Measurements from ENCODE around the gene RASD2. TPM values are rescaled to one million over a fixed set of nuclear protein-coding genes. Genes with fewer than 3 reads are reported as not detected.
A peak's percentile ranks its signal among the peaks of the same experiment; 100 is the strongest.

Gene RASD2
- total RNA-seq, 1 experiment from 2014 or later, result 0.59 TPM

DNA sequence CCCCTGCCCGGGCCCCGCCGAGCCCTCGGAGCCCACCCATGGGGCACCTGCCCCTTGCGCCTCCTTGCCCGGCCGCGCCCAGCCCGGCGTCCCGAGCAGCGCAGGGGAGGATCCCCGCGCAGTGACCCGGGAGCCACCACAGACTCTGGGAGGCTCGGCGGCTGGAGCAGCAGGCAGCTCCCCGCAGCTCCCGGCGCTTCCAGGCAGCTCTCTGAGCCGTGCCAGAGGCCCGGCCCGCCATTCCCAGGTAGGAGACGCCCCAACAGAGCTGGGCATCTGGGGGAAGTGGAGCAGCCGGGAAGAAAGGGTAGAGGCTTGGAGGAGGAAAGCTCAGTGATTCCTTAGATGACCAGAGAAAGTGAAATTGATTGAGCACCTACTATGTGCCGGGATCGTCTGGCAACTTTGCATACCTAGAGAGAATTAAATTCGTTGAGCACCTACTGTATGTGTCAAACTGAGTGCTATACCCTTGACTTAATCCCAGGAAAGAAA is 670 bp downstream of the RASD2 start:
- no peak for DNase-seq (ENCODE audit: low spot score)

DNA sequence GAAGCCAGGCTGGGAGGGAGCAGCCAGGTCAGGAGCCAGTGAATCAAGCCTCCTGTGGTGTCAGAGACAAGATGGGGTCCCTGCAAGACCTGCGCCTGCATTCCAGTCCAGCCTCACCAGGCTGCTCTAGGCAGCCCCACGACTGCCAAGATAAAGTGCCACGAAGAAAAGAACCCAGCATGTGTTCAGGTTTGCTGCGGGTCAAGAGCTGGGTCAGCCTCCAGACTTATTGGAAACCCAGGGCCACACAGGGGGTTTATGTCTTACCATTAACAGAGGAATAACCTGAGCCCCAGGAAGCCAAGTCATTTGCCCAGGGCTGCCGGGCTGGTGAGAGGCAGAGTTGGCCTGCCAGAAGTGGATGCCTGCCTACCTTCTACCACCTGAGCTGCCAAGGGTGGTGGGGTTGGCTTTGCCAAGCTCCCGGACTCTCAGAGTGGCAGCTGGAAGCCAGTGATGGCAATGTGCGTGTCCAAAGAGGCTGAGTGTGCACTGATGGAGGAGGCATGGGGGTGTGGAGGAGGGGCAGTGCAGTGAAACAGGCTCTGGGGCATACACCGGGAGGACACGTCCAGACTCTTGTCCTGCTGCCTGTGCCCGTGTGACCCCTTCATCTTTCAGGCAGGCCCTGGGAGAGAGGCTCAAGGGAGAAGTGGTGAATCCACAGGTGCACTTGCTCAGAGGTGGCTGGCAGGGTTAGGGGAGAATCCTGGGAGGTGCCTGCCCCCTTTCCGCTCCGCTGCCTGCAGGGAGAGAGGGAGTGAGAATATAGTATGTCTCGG is 1.7 kb downstream of the RASD2 start:
- DNase-seq (ENCODE audit: low spot score), result no peak

DNA sequence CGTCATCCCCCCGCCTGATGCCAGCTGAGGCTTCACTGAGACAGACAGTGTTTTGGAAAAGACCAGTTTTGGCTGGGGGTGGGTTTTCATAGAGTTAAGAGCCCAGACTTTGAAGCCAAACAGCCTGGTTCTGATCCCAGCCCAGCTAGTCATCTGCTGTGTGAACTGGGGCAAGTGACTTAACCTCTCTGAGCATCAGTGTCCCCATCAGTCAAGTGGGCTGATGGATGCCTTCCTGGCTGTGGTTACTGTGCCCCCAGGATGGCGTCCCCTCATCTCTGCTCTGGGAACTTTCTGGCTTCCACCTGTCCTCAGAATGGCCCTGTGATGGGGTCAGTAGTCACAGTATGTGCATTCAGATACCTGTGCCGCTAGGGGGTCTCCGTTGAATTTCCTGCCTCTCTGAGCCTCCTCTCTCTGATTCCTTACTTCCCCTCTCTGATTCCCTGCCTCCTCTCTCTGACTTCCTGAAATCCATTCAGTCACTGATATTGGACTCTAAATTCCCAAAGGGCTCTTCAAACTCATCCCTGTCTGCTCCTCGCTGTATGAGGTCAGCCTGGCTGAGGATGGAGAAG is 2.4 kb downstream of the RASD2 start:
- DNase-seq (ENCODE audit: low spot score), result no peak

DNA sequence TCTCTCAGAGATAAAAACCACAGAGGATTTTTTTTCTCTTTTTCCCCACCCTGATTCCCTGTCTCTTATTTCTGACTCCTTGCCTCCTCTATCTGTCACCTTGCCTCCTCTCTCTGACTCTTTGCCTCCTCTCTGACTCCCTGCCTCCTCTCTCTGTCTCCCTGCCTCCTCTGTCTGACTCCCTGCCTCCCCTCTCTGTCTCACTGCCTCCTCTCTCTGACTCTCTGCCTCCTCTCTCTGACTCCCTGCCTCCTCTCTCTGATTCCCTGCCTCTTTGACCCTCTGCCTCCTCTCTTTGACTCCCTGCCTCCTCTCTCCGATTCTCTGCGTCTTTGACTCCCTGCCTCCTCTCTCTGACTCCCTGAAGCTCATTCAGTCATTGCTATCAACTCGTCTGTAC is 3.1 kb downstream of the RASD2 start:
- DNase-seq (ENCODE audit: low spot score), result no peak

DNA sequence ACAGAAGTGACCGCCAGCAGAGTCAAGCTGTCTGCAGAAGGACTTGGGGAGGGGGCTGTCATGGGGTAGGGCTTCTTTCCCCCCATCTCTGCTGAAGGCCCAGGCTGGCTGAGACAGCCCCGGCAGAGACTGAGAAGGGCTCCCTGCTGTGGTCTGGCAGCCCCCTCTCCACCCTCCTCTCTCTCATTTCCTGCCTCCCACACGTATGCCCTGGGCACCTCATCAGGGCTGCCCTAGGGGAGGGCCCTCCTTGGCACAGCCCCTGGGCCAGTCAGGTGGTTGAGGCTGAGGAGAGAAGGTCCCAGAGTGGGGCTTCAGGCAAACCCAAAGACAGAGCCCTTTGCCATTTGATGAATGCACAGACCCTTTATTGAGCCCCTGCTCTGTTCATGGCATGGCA is 3.6 kb downstream of the RASD2 start:
- peak; percentile 20 for DNase-seq (ENCODE audit: low spot score)

DNA sequence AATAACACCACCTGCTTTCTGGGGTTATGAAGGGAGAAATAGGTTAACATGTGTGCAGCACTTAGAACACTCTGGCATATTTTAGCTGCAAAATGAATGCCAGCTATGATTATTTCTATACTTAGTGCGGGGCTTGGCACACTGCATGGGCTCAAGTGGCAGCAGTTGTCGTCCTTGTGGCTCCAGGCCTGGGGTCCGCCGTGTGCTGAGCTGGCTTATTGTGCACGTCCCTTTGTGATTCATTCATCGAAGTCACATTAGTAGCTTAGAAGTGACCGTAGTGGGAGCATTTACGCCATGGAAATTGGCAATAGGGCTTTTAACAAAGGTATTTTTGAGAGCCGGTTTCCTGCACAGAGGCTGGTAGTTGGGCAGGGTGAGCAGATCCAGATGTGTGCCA is 4.2 kb downstream of the RASD2 start:
- DNase-seq (ENCODE audit: low spot score), result no peak

DNA sequence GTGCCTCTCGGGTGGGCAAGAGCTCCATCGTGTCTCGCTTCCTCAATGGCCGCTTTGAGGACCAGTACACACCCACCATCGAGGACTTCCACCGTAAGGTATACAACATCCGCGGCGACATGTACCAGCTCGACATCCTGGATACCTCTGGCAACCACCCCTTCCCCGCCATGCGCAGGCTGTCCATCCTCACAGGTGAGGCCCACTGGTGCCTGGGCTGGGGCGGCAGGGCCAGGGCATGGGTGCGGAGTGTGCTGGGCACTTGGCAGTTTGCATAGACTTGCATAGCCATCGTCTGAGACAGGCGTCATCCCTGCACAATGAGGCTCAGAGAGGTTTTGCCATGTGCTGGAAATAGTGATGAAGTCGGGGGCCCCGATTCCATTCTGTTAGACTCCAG is 6.3 kb downstream of the RASD2 start:
- DNase-seq (ENCODE audit: low spot score), result no peak

DNA sequence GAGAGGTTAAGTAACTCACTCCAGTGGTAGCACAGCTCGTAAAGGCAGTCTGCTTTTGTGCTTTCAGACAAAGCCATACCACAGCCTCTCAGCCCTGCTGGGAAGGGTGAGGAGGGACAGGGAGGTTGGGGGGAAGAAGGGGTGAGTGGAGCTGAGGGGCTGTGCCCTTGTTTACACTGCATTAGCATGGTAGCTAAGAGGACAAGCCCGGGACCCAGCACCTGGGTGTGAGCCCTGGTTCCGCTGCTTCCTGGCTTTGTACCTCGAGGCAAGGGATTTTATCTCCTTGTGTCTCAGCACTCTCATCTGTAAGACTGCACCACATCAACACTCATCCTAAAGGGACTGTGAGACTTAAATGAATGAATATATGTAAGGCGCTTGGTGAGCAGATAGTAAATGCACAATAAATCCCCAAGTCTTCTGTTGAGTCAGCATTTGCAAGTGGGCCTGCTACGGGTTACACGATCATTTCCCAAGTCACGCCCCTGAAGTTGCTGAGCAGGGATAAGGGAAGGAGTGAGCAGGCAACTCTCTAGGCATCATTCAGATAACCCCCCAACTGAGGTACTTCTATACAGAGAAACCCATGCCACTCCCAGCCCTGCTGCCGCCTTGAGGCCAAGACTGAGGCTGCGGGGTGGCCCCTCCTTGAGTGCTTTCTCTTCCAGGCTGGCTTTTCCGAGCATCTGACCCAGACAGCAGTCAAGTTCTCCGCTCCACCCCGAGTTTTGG is 7.5 kb downstream of the RASD2 start:
- DNase-seq (ENCODE audit: low spot score), result no peak

DNA sequence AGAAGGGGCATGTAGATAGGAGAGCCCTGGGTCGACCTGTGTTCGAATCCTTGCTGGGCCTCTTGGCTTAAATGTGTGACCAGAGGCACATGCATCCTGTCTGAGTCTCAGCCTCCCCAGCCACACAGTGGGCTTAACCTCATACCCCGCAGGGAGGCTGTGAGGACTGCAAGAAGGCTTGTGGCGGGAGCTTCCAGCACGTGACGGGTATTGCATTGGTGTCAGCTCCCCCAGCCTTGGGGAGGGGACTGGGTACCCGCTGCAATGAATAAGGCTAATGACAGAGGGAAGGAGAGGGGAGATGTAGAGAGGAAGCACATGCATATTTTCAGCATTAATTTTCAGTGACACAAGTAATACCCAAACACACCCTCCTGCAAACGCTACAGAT is 8.1 kb downstream of the RASD2 start:
- DNase-seq (ENCODE audit: low spot score), result no peak

DNA sequence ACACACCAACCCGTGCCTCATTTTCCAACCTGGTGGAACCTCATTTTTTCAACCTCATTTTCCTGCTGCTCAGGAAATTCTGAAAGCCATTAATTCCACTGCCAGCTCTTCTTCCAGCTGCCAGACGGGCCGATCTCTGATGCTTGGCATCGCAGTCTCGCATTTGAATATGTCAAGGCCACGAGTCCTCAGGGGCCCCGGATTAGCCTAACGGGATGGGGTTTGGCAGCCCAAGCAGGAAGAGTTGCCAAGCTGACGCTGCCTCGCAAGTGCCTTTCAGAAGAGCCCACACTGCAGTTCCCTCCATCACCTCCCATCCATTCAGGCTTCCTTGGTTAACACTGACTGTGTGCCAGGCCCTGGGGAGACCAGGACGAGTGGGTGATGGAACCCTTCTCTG is 8.7 kb downstream of the RASD2 start:
- no peak for DNase-seq (ENCODE audit: low spot score)

DNA sequence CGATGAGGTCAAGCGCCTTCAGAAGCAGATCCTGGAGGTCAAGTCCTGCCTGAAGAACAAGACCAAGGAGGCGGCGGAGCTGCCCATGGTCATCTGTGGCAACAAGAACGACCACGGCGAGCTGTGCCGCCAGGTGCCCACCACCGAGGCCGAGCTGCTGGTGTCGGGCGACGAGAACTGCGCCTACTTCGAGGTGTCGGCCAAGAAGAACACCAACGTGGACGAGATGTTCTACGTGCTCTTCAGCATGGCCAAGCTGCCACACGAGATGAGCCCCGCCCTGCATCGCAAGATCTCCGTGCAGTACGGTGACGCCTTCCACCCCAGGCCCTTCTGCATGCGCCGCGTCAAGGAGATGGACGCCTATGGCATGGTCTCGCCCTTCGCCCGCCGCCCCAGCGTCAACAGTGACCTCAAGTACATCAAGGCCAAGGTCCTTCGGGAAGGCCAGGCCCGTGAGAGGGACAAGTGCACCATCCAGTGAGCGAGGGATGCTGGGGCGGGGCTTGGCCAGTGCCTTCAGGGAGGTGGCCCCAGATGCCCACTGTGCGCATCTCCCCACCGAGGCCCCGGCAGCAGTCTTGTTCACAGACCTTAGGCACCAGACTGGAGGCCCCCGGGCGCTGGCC is 11.0 kb downstream of the RASD2 start:
- DNase-seq (ENCODE audit: low spot score), result no peak

DNA sequence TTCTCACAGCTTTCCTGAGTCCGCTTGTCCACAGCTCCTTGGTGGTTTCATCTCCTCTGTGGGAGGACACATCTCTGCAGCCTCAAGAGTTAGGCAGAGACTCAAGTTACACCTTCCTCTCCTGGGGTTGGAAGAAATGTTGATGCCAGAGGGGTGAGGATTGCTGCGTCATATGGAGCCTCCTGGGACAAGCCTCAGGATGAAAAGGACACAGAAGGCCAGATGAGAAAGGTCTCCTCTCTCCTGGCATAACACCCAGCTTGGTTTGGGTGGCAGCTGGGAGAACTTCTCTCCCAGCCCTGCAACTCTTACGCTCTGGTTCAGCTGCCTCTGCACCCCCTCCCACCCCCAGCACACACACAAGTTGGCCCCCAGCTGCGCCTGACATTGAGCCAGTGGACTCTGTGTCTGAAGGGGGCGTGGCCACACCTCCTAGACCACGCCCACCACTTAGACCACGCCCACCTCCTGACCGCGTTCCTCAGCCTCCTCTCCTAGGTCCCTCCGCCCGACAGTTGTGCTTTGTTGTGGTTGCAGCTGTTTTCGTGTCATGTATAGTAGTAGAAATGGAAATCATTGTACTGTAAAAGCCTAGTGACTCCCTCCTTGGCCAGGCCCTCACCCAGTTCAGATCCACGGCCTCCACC is 11.7 kb downstream of the RASD2 start:
- peak; percentile 28 for DNase-seq (ENCODE audit: low spot score)

DNA sequence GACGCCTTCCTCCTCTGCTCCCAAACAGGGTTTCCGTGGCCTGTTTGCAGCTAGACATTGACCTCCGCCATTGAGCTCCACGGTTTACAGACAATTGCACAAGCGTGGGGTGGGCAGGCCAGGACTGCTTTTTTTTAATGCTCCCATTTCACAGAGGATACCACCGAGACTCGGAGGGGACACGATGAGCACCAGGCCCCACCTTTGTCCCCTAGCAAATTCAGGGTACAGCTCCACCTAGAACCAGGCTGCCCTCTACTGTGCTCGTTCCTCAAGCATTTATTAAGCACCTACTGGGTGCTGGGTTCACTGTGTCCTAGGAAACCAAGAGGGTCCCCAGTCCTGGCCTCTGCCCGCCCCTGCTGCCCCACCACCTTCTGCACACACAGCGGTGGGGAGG is 12.2 kb downstream of the RASD2 start:
- DNase-seq (ENCODE audit: low spot score), result no peak

DNA sequence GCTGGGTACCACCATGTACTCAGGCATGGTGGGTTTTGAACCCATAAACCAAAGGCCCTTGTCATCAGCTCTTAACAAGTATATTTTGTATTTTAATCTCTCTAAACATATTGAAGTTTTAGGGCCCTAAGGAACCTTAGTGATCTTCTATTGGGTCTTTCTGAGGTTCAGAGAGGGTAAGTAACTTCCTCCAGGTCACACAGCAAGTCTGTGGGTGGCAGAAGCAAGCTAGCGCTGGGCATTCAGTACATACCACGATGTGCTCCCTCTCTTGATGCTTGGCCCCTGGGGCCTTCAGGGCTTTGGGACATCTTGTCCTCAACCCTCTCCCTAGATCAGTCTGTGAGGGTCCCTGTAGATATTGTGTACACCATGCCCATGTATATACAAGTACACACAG is 12.7 kb downstream of the RASD2 start:
- no peak for DNase-seq (ENCODE audit: low spot score)

DNA sequence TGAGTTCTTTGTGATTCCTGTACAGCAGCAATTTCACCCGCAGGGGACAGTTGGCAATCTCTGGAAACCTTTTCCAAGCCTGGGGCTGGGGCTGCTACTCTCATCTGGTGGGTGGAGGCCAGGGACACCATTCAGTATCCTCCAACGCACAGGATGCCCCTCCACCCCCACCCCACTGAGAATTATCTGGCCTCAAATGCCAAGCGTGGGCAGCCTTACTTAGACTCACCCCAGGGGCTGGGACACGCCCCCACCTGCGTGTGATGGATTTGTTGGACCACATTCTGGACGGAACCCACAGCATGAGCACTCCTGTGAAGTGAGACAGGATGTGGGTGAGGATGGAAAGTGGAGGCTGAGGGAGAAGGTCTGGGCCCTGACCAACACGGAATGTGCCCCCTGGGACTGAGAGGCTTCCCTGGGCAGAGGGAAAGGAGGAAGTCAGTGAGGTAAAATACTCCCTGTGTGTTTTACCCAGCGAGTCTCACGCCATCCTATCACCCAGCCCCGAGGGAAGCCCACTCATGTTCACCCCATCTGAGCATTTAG is 13.7 kb downstream of the RASD2 start:
- no peak for DNase-seq (ENCODE audit: low spot score)

DNA sequence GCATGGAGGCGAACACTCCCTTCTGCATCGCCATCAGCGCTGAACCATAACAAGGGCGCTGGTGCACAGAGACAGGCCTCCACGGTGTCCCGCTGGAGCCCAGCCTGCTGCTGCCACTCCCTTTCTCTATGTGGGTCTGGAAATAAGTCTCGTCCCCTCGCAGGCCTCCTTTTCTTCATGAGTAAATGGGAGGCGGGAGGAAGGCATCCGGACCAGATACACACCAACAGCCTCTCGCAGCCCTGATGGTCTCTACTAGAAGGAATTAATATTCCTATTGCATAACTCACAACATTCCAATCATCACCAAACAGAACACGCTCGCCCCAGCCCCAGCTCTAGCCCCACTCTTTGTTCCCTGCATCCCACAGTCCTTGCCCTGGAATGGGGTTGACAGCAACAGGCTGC is 14.9 kb downstream of the RASD2 start:
- DNase-seq (ENCODE audit: low spot score), result no peak

DNA sequence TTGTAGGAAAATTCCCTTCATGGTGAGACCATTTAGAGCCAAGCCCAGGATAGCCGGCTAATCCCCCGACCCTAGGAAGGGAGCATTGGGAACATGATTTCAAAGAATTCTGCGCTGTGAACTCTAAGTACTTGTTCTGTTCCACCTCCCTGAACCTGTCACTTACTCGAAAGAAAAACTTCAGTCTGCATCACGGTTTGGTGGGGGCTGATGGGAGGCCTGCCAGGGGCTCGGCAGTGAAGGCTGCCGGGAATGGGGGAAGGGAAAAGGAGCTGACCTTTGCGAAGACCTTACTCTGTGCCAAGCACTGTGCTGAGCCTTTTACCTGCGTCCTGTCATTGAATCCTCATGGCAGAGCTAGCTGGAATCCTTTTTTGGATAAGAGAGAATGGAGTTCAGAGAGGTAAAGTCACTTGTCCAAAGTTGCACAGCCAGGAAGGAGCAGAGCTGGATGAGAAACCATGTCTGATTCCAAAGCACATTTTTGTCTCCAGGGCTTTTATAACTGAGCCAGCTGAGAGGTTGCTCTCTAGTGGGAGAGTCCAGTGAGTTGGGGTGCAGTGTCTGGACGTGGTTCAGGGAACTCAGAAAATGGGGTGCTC is 15.4 kb downstream of the RASD2 start:
- no peak for DNase-seq (ENCODE audit: low spot score)

DNA sequence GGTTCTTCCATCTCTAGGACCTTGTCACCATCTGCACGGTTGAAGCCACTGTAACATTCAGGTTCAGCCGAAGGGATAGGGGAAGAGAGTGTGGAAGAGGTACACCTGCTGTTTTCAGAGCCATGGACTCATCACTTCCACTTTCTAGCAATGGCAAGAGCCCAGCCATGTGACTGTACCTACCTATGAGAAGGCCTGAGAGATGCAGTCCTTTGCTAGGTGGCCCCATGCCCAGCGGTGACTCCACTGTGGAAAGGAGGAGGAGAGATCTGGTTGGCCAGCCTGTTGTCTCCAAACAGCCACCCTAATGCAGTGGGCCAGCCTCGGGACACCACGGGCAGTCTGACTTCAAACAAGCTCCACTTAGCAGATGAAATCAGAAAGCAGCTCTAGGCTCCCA is 16.0 kb downstream of the RASD2 start:
- DNase-seq (ENCODE audit: low spot score), result no peak

DNA sequence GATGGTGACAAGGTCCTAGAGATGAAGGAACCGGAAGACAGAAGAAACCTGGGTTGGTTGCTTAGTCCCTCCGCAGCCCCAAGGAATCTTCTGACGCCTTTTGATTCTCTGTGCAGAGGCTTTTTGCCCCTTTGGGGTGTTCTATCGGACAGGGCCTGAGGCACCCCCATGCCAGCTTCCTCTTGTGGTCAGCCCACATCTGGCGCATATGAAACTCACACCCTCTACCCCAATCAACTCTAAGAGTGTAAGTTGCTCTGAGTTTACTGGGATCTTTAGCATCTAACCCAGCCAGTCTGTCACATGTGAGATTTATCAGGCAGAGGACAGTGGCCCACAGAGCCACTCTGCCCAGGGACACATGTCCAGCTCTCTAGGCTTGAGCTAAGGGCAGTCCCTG is 17.4 kb downstream of the RASD2 start:
- DNase-seq (ENCODE audit: low spot score), result no peak

DNA sequence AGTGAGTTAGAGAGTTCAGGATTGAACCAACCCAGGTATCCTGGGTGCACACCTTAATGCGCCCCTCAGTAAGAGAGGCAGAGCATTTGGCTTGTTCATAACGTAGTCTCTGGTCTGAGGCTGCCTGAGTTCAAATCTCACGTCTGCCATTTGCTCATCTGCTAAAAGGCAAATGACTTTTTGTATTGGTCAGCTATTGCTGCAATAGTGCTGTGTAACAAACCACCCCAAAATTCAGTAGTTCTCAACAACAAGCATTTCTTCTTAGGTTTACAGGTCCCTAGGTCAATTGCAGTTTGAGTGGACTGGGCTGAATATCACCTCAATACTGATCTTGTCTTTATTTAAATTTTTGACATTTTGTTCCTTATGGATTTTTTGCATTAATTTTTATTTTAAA is 18.1 kb downstream of the RASD2 start:
- DNase-seq (ENCODE audit: low spot score), result no peak

DNA sequence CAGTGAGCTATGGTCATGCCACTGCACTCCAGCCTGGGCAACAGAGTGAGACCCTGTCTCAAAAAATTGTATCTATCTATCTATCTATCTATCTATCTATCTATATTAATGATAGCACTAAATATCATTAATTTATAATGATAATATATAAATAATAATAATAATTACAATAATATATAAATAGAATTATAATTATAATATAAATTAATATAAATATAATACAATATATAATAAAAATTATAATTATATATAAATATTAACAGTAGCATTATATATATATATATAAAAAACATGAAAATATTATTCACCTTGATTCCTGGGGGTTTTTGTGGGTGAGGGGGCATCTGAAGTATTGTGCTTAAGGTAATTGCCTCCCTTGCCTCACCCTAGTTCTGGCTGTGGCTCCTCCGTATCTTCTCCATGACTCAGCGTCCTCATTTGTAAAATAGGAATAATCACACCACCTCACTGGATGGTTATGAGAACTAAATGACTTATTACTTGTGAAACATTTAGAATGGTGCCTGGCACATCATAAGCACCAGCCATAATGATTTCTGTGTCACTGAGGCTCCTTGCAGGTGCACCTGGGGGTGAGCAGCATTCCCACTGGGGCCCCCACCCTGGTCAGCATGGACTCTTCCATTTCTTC is 18.8 kb downstream of the RASD2 start:
- no peak for DNase-seq (ENCODE audit: low spot score)
